G401 (cell line): ENCODE measurements around the gene MAPRE2. TPM values are rescaled to one million over a fixed set of nuclear protein-coding genes. Genes with fewer than 3 reads are reported as not detected.

Source experiments
- DNase-seq: peaks from one replicate; pipeline ENCODE4 v3.0.0-alpha.2; 2015; ENCODE audit warnings: low spot score
- in situ Hi-C: cut with HindIII; loops from 2 replicates; pipeline ENCODE4 v1.10.0; 2016; ENCODE audit warnings: low sequenced_read_pairs, mixed read lengths
- total RNA-seq: library from RNA; depleted of rRNA; stranded (reverse); fragments of >200 nt; shearing (Covaris generic); gene quantifications from 2 replicates; pipeline ENCODE4 v1.2.3, GENCODE V29; 2014; rRNA removed

MAPRE2 gene
- total RNA-seq: 17.2 and 30.3 TPM in 2 replicates

DNA sequence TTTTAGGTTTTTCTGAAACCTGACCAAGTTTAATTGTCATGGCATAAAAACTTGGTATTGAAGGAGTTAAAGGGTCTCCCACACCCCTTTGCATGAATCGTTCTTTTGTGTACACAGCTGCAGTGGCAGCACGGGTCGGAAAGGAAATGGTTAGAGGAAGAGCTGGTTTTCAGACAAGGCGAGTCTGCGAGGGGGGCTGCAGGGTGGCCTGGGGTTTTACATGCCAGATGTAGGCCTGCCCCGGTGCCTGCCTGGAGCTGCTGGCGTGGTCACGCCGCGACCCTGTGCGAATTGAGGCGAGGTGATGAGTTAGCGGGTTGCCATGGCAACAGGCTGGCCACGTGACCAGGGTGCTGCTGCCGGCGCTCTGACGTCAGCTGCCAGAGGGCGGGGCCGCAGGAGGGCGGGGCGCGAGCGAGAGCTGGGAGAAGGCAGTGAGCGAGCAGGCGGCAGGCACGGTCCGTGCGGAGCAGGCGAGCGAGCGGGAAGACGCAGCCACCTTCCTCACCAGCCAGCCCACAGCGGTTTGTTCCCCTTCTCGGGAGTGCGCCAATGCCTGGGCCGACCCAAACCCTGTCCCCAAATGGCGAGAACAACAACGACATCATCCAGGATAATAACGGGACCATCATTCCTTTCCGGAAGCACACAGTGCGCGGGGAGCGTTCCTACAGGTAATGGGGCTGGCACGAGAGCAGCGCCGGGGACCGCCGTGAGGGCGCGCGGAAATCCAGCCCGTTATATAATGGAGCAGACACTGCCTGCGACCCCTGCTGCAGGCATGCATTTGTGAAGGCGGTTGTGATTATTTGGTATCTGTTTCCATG lies at the start of gene MAPRE2:
Gene MAPRE2 (plus strand): TSS at position 426 of the 827 bp plus-strand sequence. CDS start 127 bp downstream, at position 553.
- in situ Hi-C loops: no loop called here
- peak; percentile 99 for DNase-seq

- in situ Hi-C loops: no loop called here
Measured at GRCh38 chr18:34991561-34991960, 49.7 kb upstream of the MAPRE2 start.

DNA sequence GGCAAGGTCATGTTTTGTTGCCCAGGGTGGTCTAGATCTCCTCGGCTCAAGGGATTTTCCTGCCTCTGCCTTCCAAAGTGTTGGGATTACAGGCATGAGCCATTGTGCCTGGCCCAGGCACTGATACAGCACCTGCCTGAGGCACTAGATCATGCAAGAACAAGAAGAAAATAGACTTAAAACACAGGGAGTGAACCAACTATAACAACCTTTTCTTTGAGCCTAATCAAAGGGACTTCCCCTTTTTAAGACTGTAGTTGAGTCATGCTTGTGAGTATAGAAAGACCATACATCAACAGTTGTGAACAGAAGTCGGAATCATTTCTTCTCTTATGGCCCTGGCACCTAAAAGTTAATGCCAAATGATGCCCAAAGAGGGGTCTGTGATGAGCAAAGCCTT lies 47.9 kb upstream of the MAPRE2 start:
- in situ Hi-C loops: no loop called here
- no peak for DNase-seq

More at GRCh38 chr18:34991561-34991960, 49.7 kb upstream of the MAPRE2 start:
- no peak for DNase-seq

GRCh38 chr18:34995746-34996145 lies 45.5 kb upstream of the MAPRE2 start:
- no peak for DNase-seq
- in situ Hi-C loops: no loop called here

GRCh38 chr18:34998661-34999060 lies 42.6 kb upstream of the MAPRE2 start:
- in situ Hi-C loops: no loop called here
- no peak for DNase-seq

DNA sequence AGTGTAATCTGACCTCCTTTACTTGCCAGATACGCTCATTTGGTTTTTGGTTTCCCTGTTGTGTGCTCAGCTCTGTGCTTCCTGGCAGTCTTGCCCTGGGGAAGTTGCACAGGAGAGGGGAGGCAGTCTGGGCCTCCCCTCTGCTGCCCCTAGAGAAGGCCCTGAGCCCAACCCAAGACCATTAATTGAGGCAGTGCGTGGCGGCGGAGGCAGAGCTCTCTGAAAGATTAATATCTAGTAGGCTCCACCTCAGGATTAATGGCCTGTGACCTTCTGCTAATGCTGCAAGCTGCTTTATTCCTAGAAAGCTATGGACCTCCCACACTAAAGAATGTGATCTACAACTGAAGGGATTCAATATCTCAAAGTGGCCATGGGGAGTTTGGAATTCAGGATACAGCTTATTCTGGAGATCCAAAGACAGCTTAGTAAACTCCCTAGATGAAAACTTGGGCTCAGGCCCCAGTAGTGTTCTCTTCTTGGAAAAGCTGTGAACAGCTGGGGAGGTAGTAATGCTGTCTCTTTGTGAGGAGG lies 41.4 kb upstream of the MAPRE2 start:
- DNase-seq: no peak
- in situ Hi-C loops: no loop called here

DNA sequence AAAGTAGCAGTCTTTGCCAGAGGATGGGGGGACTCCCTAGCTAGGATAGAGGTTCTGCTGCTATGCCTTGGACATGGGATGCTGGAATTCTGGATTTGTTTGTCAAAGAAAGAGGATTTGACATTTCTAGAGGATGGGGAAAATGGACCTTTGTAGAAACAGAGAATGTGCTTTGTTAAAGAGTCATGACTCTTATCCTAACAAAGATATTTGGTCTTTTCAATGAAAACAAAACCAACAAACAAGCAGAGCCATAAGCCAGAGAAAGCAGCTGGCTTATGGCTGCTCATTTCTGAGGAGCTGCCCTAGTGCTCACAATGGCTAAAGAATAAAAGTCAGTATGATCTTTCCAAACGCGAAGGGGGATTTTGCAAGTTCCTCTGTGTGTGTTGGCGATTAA lies 40.8 kb upstream of the MAPRE2 start:
- in situ Hi-C loops: no loop called here
- DNase-seq: no peak

GRCh38 chr18:35002120-35002519 lies 39.1 kb upstream of the MAPRE2 start:
- no peak for DNase-seq
- in situ Hi-C loops: no loop called here

GRCh38 chr18:35005963-35006577 lies 35.1 kb upstream of the MAPRE2 start:
- peak; percentile 82 for DNase-seq
- in situ Hi-C loops: no loop called here

DNA sequence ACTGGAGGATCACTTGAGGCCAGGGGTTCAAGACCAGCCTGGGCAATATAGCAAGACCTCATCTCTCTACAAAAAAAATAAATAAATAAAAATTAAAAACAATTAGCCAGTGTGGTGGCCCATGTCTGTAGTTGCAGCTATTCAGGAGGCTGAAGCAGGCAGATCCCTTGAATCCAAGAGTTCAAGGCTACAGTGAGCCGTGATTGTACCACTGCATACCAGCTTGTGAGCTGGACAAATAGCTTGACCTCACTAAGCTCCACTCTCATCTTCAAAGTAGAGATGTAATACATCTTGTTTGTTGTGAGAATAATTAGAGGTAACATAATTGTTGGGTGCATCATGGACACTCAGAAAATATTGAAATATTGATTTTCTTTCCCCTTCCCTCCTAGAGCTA lies 31.1 kb upstream of the MAPRE2 start:
- no peak for DNase-seq
- in situ Hi-C loops: no loop called here

DNA sequence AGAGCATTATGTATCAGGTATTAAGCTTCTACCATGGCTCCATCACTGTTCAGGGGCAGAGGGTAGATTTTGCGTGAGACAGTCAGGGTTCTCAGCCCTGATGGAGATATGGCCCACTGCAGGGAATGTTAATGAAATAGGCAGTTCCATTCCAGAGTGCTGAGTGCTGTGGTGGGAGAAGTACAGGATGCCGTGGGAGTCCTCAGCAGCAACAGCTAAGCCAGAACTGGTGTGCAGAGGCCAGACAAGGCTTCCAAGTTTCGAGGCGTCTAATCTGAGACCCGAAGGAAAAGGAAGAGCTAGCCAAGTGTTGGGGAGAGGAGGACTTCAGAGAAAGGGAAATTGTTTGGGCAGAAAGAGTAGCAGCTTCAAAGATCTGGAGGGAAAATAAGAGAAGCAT lies 30.2 kb upstream of the MAPRE2 start:
- in situ Hi-C loops: no loop called here
- no peak for DNase-seq

DNA sequence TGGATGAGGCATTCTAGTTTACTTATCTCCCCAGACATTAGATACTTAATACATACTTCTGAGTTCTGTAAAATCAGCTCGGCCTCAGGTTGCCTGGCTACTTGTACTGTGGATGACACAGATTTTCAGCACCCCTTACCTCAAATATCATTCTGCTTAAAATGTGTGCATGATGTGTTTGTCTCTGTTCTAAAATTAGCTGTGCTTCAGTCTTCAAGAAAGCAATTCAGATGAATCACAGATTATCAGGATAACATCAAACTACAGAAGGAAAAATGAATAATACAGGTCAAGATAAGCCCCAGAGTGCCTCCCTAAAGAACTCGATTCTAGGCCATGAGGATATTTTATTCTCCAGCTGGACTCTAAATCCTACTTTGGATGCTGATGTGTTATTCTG lies 21.3 kb upstream of the MAPRE2 start:
- in situ Hi-C loops: no loop called here
- no peak for DNase-seq

- DNase-seq: no peak
- in situ Hi-C loops: no loop called here
Measured at GRCh38 chr18:35022426-35023001, 18.7 kb upstream of the MAPRE2 start.

DNA sequence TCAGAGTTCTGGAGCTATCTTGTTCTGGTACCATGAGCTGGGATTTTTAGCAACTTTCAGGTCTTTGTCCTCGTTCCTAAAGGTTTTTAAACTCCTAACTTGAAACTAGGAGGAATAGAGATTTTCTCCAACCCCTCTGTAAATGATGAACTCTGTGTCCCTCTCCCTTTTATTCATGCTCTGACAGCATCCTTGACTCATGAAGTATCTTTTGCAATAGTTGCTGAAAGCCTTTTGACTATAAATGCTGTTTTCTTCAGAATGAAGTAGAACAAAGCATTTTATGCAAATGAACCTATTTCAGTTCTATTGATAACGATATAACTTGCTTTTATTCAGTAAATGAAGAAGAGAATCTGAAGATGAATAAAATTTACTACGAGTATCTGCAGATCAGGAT lies 17.0 kb upstream of the MAPRE2 start:
- in situ Hi-C loops: no loop called here

DNA sequence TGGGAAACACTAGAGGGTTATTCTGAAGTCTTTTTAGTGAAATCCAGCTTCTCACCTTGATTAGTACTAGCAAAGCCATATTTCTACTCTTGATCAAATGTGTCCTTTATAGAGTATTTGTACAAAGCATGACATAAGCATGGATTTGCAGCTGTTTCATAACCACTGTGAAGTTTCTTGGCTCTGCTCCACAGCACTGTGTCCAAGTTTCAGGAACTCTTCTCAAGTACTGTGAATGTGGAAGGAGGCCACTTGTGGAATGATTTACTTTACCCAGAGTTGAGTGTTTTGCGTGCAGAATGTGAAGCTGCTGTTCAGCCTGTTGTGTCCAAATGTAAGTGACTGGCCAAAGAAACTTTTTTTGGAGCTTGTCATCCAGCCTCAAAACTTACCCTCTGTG lies 16.2 kb upstream of the MAPRE2 start:
- in situ Hi-C loops: no loop called here
- no peak for DNase-seq

More for the DNA sequence above, 17.0 kb upstream of the MAPRE2 start:
- DNase-seq: no peak

- DNase-seq: peak; percentile 77
- in situ Hi-C loops: no loop called here
Measured at GRCh38 chr18:35026407-35027061, 14.7 kb upstream of the MAPRE2 start.

- DNase-seq: no peak
- in situ Hi-C loops: no loop called here
Measured at GRCh38 chr18:35027206-35027605, 14.0 kb upstream of the MAPRE2 start.

GRCh38 chr18:35028536-35028935 lies 12.7 kb upstream of the MAPRE2 start:
- in situ Hi-C loops: no loop called here
- no peak for DNase-seq

- in situ Hi-C loops: no loop called here
- DNase-seq: no peak
Measured at GRCh38 chr18:35029103-35029502, 12.1 kb upstream of the MAPRE2 start.

DNA sequence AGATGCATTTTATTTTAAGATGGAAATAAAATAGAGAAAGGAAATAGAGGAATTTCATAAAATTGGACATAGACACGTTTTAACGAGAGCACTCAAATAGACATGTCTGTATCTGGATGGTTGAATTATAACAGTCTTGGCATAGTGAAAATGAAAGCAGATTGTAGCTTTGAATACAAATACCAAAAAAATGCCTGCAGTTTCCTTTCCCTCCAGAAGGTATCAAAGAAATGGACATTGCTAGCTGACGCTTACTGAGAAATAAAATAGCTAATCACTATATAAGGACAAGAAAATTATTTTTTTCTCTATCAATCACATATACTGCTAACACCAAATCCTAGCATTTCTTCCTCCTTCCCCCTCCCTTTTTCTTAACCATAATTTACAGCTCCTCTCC lies 11.4 kb upstream of the MAPRE2 start:
- in situ Hi-C loops: no loop called here
- no peak for DNase-seq
